ENCODE measurements around the gene KRTAP5-4.
A peak's percentile ranks its signal among the peaks of the same experiment; 100 is the strongest.
"Not testable (repeated sequence)": the region's sequence is repeated elsewhere in the genome, so short reads cannot be mapped to it uniquely, and the experiment has no call there.

KRTAP5-4 gene

GRCh38 chr11:1601663-1602062 lies 20.3 kb downstream of the KRTAP5-4 start:
- DNase-seq, result not testable (repeated sequence)

- DNase-seq, result peak in 9 of 56 donors; percentile 10 to 37 (median 26)
Observed at GRCh38 chr11:1600626-1601025, 21.3 kb downstream of the KRTAP5-4 start.

- DNase-seq, result no peak
Observed at GRCh38 chr11:1598816-1599215, 23.1 kb downstream of the KRTAP5-4 start.

- DNase-seq, result not testable (repeated sequence)
Observed at GRCh38 chr11:1598406-1598805, 23.5 kb downstream of the KRTAP5-4 start.

GRCh38 chr11:1597994-1598380 lies 24.0 kb downstream of the KRTAP5-4 start, which contains the start of gene KRTAP5-2:
Gene KRTAP5-2 (minus strand): TSS chr11:1598294. CDS start chr11:1598250, 44 bp downstream.
- DNase-seq, result no peak

- DNase-seq, result peak in 2 of 56 donors; percentile 7 to 18
Observed at GRCh38 chr11:1597331-1597993, 24.5 kb downstream of the KRTAP5-4 start.

GRCh38 chr11:1596576-1597121 lies 25.3 kb downstream of the KRTAP5-4 start:
- not testable (repeated sequence) for DNase-seq

GRCh38 chr11:1595994-1596575 lies 25.9 kb downstream of the KRTAP5-4 start:
- DNase-seq, result peak in 2 of 56 donors; percentile 23 to 29

GRCh38 chr11:1592628-1593027 lies 29.3 kb downstream of the KRTAP5-4 start:
- DNase-seq, result no peak

- no peak for DNase-seq
Observed at GRCh38 chr11:1589996-1590395, 31.9 kb downstream of the KRTAP5-4 start.

- not testable (repeated sequence) for DNase-seq
Observed at GRCh38 chr11:1589191-1589963, 32.6 kb downstream of the KRTAP5-4 start.

GRCh38 chr11:1586699-1587098 lies 35.2 kb downstream of the KRTAP5-4 start:
- no peak for DNase-seq

GRCh38 chr11:1584661-1585370 lies 37.1 kb downstream of the KRTAP5-4 start, which contains the start of gene KRTAP5-1:
Gene KRTAP5-1 (minus strand): TSS chr11:1585283. CDS start chr11:1585249, 34 bp downstream.
- DNase-seq, result not testable (repeated sequence)

- DNase-seq, result not testable (repeated sequence)
Observed at GRCh38 chr11:1582909-1583308, 39.0 kb downstream of the KRTAP5-4 start.

GRCh38 chr11:1581976-1582375 lies 40.0 kb downstream of the KRTAP5-4 start:
- no peak for DNase-seq

GRCh38 chr11:1576825-1577224 lies 45.1 kb downstream of the KRTAP5-4 start:
- DNase-seq, result no peak

GRCh38 chr11:1575756-1576155 lies 46.2 kb downstream of the KRTAP5-4 start:
- not testable (repeated sequence) for DNase-seq

- DNase-seq, result no peak
Observed at GRCh38 chr11:1574933-1575242, 47.0 kb downstream of the KRTAP5-4 start.

- DNase-seq, result peak in 29 of 56 donors; percentile 29 to 78 (median 47)
Observed at GRCh38 chr11:1574238-1574932, 47.6 kb downstream of the KRTAP5-4 start.

GRCh38 chr11:1573903-1574237 lies 48.1 kb downstream of the KRTAP5-4 start:
- DNase-seq, result no peak

All from nucleus accumbens (tissue), 56 donors.